Left ventricle myocardium inferior (tissue), 1 donor: Measurements from ENCODE around the gene HCFC1. TPM values are rescaled to one million over a fixed set of nuclear protein-coding genes. Genes with fewer than 3 reads are reported as not detected.

ENCODE experiments used
- DNase-seq: peaks from one replicate; pipeline ENCODE4 v3.0.0-alpha.2; 2020
- H3K27ac ChIP-seq: fragments of 200-600 bp; replicated peaks from 2 replicates; pipeline ENCODE4 v1.8.0; 2021
- H3K27me3 ChIP-seq: fragments of 200-600 bp; 2 replicates; pipeline ENCODE4 v1.8.0; 2021; ENCODE audit warnings: low read depth
- H3K36me3 ChIP-seq: fragments of 200-600 bp; 2 replicates; pipeline ENCODE4 v1.8.0; 2021
- H3K4me1 ChIP-seq: fragments of 200-600 bp; 2 replicates; pipeline ENCODE4 v1.8.0; 2021
- H3K4me3 ChIP-seq: fragments of 200-600 bp; 2 replicates; pipeline ENCODE4 v1.8.0; 2021; ENCODE audit warnings: mild to moderate bottlenecking, moderate library complexity
- H3K9me3 ChIP-seq: fragments of 200-600 bp; replicated peaks from 2 replicates; pipeline ENCODE4 v1.8.0; 2021
- CTCF ChIP-seq: fragments of 200-600 bp; IDR thresholded peaks from 2 replicates; pipeline ENCODE4 v1.8.0; 2021; ENCODE audit warnings: antibody characterized with exemption, mild to moderate bottlenecking, borderline replicate concordance
- intact Hi-C: fragments of 100-400 bp; cut with micrococcal nuclease; formaldehyde crosslinking; loops from one replicate; pipeline ENCODE4 v1.11.0; 2022
- total RNA-seq: library from RNA; stranded (reverse); fragmentation: NEBNext Ultra II Directional; extraction: Animal tissue kit (Norgen Biotek cat#: 25700); gene quantifications from one replicate; pipeline ENCODE4 v1.2.1, GENCODE V29; 2021
- donor health status: DM: no; HTN: yes; CAD: no; lungs with severe emphysema.

The HCFC1 gene
- total RNA-seq, 1 donor from 2014 or later = 28.4 TPM

GRCh38 chrX:153937056-153937455 lies 34.6 kb downstream of the HCFC1 start:
- no peak overlapping the region for H3K4me3 ChIP-seq

GRCh38 chrX:153935326-153935851 lies 36.2 kb downstream of the HCFC1 start:
- Histone ChIP-seq H3K9me3 (no peaks in the 10 kb centered on the region), H3K36me3 (peaks cover 23% of the 10 kb centered on the region), H3K4me3 (peak overlapping the region; percentile 79), H3K4me1 (peaks cover 27% of the 10 kb centered on the region), H3K27me3 (no peaks in the 10 kb centered on the region), H3K27ac (peak overlapping the region; percentile 82)
- no peak for DNase-seq
- no peak for TF ChIP-seq CTCF
- intact Hi-C loops = no loop called here

More at GRCh38 chrX:153937056-153937455, 34.6 kb downstream of the HCFC1 start:
- no peak for TF ChIP-seq CTCF
- H3K27ac ChIP-seq = no peak overlapping the region
- H3K9me3 ChIP-seq = no peaks in the 10 kb centered on the region
- no peak for DNase-seq
- H3K36me3 ChIP-seq = peaks cover 6% of the 10 kb centered on the region
- intact Hi-C loops = no loop called here
- H3K4me1 ChIP-seq = peaks cover 27% of the 10 kb centered on the region
- H3K27me3 ChIP-seq = no peaks in the 10 kb centered on the region

GRCh38 chrX:153934762-153935325 lies 36.8 kb downstream of the HCFC1 start, which contains the start of gene NAA10:
Gene NAA10 (minus strand): TSS chrX:153935037. CDS start chrX:153934904, 133 bp downstream.
- intact Hi-C loops = no loop called here
- peak; percentile 76 for DNase-seq
- H3K4me3 ChIP-seq = peak within 1 kb of the TSS; percentile 79
- H3K27ac ChIP-seq = peak within 1 kb of the TSS; percentile 82
- H3K9me3 ChIP-seq = no peaks in the 10 kb centered on the region
- H3K27me3 ChIP-seq = no peaks in the 10 kb centered on the region
- H3K36me3 ChIP-seq = peaks cover 28% of the 10 kb centered on the region
- TF ChIP-seq CTCF = no peak
- H3K4me1 ChIP-seq = peaks cover 27% of the 10 kb centered on the region

- no peaks in the 10 kb centered on the region for H3K9me3 ChIP-seq
- DNase-seq = no peak
- no peaks in the 10 kb centered on the region for H3K27me3 ChIP-seq
- intact Hi-C loops = no loop called here
- H3K27ac ChIP-seq = peak overlapping the region; percentile 82
- H3K36me3 ChIP-seq = peaks cover 31% of the 10 kb centered on the region
- H3K4me3 ChIP-seq = peak overlapping the region; percentile 79
- TF ChIP-seq CTCF = no peak
- peaks cover 29% of the 10 kb centered on the region for H3K4me1 ChIP-seq
These were observed 37.4 kb downstream of the HCFC1 start for GRCh38 chrX:153934148-153934761.

GRCh38 chrX:153933748-153934147 lies 37.9 kb downstream of the HCFC1 start:
- peak overlapping the region; percentile 82 for H3K27ac ChIP-seq
- H3K4me1 ChIP-seq = peaks cover 34% of the 10 kb centered on the region
- H3K4me3 ChIP-seq = peak overlapping the region; percentile 79
- peaks cover 31% of the 10 kb centered on the region for H3K36me3 ChIP-seq
- intact Hi-C loops = no loop called here
- H3K27me3 ChIP-seq = no peaks in the 10 kb centered on the region
- TF ChIP-seq CTCF = no peak
- no peak for DNase-seq
- no peaks in the 10 kb centered on the region for H3K9me3 ChIP-seq
